ENCODE measurements around the gene SH3PXD2A. TPM values are rescaled to one million over a fixed set of nuclear protein-coding genes. Genes with fewer than 3 reads are reported as not detected.

Gene SH3PXD2A
- total and polyA plus RNA-seq, 7 donors: 19.0 to 58.2 (median 24.5) TPM

DNA sequence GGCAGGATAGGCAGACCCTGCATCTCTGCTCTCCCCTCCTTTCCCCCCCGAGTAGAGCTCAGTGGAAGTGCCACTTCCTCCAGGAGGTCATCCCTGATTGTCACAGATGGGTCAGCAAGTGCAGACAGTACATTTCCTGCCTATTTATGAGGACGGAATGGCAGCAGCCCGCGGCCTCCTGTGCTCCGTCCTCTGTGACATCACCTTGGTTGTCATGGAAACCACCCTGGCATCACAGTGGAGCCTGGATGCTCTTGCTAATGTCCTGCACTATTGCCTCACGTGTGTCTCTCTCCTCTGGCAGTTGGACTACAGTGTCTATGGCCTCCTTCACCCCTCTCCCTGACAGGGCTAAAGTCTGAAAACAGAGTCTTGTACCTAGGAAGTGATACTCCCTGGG, 148.6 kb downstream of the SH3PXD2A start:
- DNase-seq: no peak
- H3K27me3 ChIP-seq: no peaks in the 10 kb centered on the region
- H3K4me3 ChIP-seq: no peak overlapping the region
- TF ChIP-seq, protein P1, sequence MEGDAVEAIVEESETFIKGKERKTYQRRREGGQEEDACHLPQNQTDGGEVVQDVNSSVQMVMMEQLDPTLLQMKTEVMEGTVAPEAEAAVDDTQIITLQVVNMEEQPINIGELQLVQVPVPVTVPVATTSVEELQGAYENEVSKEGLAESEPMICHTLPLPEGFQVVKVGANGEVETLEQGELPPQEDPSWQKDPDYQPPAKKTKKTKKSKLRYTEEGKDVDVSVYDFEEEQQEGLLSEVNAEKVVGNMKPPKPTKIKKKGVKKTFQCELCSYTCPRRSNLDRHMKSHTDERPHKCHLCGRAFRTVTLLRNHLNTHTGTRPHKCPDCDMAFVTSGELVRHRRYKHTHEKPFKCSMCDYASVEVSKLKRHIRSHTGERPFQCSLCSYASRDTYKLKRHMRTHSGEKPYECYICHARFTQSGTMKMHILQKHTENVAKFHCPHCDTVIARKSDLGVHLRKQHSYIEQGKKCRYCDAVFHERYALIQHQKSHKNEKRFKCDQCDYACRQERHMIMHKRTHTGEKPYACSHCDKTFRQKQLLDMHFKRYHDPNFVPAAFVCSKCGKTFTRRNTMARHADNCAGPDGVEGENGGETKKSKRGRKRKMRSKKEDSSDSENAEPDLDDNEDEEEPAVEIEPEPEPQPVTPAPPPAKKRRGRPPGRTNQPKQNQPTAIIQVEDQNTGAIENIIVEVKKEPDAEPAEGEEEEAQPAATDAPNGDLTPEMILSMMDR (IDR thresholded peaks at IDR 0.05): no peak
- TF ChIP-seq POLR2A (IDR thresholded peaks at IDR 0.05) (no peak), EP300 (IDR thresholded peaks at IDR 0.05) (no peak), POLR2AphosphoS5 (IDR thresholded peaks at IDR 0.05) (no peak)
- 80 to 87% methylated on average over 6 of the region's 6 CpGs for WGBS, 2 donors
- H3K4me1 ChIP-seq: no peaks in the 10 kb centered on the region
- no peaks in the 10 kb centered on the region for H3K36me3 ChIP-seq
- H3K9me3 ChIP-seq: no peaks in the 10 kb centered on the region
- no peak overlapping the region for H3K27ac ChIP-seq
- intact Hi-C loops (cut with DNase I): no loop called here

DNA sequence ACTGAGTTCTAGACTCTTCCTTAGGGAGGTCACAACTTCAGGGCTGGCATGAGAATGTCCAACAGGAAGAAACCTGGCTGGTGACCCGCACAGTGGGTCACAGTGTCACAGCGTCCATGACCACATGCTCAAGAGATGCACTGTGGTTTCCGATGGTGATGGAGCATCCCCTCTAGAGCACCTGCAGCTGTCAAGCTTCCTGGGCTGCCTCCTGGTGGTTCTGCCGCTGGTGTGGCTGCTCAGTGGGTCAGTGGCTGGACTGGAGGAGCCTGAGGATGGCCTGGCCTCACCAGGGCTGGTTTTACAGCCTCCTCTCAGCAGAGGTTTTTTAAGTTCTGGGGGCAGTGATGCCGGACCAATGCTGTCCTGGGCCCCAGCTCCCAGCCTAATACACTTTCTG, 149.3 kb downstream of the SH3PXD2A start:
- DNase-seq: no peak
- no peaks in the 10 kb centered on the region for H3K4me1 ChIP-seq
- no peaks in the 10 kb centered on the region for H3K27me3 ChIP-seq
- WGBS, 2 donors: 84 to 86% methylated on average over 5 of the region's 5 CpGs
- no peak for TF ChIP-seq EP300 (IDR thresholded peaks at IDR 0.05)
- TF ChIP-seq POLR2A (IDR thresholded peaks at IDR 0.05): no peak
- TF ChIP-seq, protein P1 (IDR thresholded peaks at IDR 0.05): no peak
- TF ChIP-seq POLR2AphosphoS5 (IDR thresholded peaks at IDR 0.05): no peak
- intact Hi-C loops (cut with DNase I): no loop called here
- H3K4me3 ChIP-seq: no peak overlapping the region
- H3K9me3 ChIP-seq: no peaks in the 10 kb centered on the region
- H3K27ac ChIP-seq: no peak overlapping the region
- H3K36me3 ChIP-seq: no peaks in the 10 kb centered on the region

DNA sequence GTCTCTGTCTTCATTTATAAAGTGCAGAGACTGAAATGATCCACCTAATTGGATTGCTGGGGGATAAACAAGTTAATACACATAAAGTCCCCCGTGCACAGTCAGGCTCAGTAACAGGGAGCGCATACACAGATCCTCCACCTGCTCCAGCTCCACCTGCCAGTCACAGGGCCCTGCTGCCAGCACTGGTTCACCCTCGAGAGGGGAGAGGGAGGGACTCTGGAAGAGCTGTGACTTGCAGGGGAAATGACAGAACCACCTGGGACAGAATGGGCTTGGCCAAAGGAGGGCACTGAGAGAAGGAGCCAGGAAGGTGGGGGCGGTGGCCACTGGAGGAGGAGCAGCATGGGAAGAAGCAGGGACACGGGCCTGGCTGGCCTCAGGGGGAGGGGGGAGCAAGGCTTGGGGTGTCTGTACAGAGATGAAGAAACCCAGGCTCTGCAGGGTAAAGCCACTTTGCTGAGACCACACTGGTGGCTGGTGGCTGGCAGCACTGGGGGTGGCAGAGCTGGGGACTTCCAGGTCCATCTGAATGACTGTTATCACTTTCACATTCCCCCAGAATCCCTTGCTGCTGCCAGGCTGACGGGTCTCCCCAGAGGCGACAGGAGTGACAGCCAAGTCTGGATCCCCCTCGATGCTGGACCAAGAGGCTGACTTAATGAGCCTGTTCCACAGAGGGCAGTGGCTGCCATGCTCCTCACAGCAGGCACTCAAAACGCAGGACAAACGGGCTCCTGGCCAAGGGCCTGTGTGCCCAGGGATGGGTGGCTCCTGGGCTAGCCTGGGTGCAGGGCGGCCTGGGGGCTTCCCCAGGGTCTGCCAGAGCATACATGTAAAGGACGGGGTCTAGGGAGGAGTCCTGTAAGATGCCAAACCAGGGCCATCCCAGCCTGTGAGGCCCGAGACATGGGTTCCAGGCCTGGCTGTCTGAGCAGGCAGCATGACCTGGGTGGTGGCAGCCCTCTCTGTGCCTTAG, 151.1 kb downstream of the SH3PXD2A start:
- no peak for TF ChIP-seq POLR2A (IDR thresholded peaks at IDR 0.05)
- H3K36me3 ChIP-seq: no peaks in the 10 kb centered on the region
- H3K4me3 ChIP-seq: no peak overlapping the region
- WGBS, 2 donors: 81 to 87% methylated on average over 13 of the region's 13 CpGs
- peak overlapping the region in 1 of 4 donors; percentile 4 for H3K27ac ChIP-seq
- H3K9me3 ChIP-seq: no peaks in the 10 kb centered on the region
- no peaks in the 10 kb centered on the region for H3K27me3 ChIP-seq
- intact Hi-C loops (cut with DNase I): no loop called here
- no peaks in the 10 kb centered on the region for H3K4me1 ChIP-seq
- DNase-seq: no peak

DNA sequence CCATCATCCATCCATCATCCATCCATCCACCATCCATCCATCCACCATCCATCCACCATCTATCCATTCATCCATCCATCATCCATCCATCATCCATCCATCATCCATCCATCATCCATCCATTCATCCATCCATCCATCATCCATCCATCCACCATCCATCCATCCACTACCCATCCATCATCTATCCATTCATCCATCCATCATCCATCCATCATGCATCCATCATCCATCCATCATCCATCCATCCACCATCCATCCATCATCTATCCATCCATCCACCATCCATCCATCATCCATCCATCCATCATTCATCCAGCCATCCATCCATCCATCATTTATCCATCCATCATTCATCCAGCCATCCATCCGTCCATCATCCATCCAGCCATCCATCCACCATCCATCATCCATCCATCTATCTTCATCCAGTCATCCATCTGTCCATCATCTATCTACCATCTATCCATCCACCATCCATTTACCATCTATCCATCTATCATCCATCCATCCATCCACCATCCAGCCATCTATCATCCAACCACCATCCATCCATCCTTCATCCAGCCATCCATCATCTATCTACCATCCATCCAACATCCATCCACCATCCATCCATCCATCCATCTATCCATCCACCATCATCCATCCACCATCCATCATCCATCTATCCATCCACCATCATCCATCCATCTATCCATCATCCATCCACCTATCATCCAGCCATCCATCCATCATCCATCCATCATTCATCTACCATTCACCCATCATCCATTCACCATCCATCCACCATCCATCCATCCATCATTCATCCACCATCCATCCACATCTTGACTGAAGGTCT, 153.8 kb downstream of the SH3PXD2A start:
- Histone ChIP-seq H3K4me3 (no peak overlapping the region), H3K27ac (no peak overlapping the region), H3K9me3 (no peaks in the 10 kb centered on the region), H3K4me1 (peaks cover 0 to 9% (median 1%) of the 10 kb centered on the region in 4 donors), H3K27me3 (no peaks in the 10 kb centered on the region), H3K36me3 (no peaks in the 10 kb centered on the region)
- no peak for TF ChIP-seq POLR2AphosphoS5 (IDR thresholded peaks at IDR 0.05)
- WGBS, 2 donors: 70 to 71% methylated on average over 1 of the region's 1 CpG
- intact Hi-C loops (cut with DNase I): no loop called here
- DNase-seq: no peak

DNA sequence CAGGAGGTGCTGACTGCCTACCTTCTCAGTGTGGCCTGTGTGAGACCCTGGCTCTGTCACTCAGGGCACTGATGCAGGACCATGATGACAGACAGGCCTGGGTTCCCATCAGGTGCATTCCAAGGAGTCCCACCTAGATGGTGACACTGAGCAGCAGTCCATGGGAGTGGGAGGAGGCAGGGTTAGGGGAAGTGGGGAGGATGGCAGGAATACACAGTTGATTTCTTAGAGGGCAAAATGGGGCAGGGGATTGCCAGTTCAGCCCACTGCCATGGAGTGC, 155.0 kb downstream of the SH3PXD2A start:
- intact Hi-C loops (cut with DNase I): no loop called here
- no peak for DNase-seq
- TF ChIP-seq POLR2AphosphoS5 (IDR thresholded peaks at IDR 0.05) (no peak), EP300 (IDR thresholded peaks at IDR 0.05) (no peak), POLR2A (IDR thresholded peaks at IDR 0.05) (no peak)
- TF ChIP-seq, protein P1 (IDR thresholded peaks at IDR 0.05): no peak
- H3K4me1 ChIP-seq: peaks cover 0 to 15% (median 11%) of the 10 kb centered on the region in 4 donors
- H3K36me3 ChIP-seq: no peaks in the 10 kb centered on the region
- H3K9me3 ChIP-seq: no peaks in the 10 kb centered on the region
- no peak overlapping the region for H3K4me3 ChIP-seq
- H3K27ac ChIP-seq: peak overlapping the region in 3 of 4 donors; percentile 22 to 59 (median 56)
- no peaks in the 10 kb centered on the region for H3K27me3 ChIP-seq

Measured in sigmoid colon (tissue), 7 donors.